H4 (cell line): ENCODE data around the gene NPTXR. TPM values are rescaled to one million over a fixed set of nuclear protein-coding genes. Genes with fewer than 3 reads are reported as not detected.

Source experiments
- DNase-seq: peaks from one replicate; pipeline ENCODE4 v3.0.0-alpha.2; 2015; ENCODE audit warnings: low spot score
- total RNA-seq: library from RNA; depleted of rRNA; stranded (reverse); fragments of >200 nt; shearing (Covaris generic); gene quantifications from 2 replicates; pipeline ENCODE4 v1.2.3, GENCODE V29; 2014

The NPTXR gene
- total RNA-seq, 1 experiment from 2014 or later = 3.1 TPM

DNA sequence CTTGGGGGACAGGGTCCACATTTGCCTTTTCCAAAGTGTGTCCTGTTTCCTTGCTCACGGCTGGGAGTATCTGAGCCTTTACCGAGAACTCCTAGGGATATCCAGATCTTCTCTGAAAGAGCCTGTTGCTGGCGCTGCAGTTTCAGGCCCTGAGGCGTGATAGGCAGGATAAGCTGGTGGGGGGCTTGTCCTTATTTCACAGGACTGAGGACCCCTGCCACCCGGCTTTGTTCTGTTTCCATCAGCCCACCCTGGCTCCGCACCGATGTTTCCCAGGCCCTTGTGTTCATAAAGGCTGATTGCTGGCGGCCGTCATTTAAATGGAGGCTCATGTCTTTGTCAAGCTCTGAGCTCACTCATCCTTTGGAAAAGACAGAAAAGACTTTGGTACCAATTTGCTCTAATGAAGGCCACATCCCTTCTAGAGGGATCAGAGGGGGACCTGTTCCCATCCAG lies 9.4 kb upstream of the NPTXR start:
- no peak for DNase-seq

DNA sequence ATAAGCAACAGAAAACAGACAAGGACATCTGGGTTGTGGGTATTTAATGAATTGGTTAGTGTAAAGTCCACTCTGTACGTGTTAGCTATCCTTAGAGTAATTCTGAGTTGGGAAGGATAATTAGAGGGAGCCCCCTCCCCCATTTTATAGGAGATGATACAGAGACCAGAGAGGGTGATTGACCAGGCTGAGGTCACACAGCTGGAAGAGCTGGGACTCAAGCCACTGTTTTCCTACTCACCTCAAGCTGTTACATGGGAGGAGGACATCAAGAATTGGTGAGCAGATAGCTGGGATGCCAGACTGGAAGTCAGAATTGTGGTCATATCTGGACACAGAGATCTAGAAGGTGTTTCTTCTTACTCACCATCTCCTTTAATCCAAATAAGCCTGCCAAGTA lies 8.7 kb upstream of the NPTXR start:
- no peak for DNase-seq

DNA sequence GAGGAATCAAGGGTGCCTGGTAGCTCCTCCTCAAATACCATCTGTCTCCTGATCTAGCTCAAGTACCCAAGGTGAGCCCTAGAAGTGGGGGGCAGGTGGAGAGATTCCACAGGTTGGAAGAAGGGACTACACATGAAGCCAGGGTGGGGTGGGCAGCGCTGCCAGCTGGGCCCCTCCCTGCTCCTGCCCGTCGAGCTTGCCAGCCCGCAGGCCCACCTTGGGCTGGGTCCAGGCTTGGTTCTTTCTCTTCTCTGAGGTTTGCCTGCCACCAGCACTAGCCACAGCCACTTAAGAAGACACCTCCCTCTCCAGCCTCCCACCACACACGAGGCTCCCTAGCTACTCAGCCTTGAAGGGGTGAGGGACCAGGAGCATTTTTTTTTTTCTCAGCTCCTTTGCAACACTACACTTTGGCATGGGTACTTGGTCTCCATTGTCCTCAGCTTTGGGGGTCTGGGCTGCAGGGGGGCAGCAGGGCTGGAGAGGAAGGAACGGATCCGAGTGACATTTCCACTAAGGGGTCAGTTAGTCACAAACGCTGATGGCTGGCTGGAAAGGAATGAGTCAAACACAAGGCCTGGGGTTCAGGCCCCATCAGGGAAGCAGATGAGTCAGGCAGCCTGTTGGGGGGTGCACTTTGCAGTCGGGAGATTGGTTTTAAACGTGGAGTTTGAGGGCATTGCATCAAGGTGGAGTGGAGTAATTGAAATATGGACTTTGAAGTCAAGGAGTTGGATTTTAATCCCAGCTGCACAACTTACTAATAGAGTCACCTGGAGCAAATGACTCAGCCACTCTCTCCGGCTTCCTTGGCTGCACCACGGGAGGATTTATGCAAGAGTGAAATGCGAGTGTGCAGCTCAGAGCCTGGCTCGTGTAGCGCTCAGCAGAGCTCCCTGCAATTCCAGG lies 7.4 kb upstream of the NPTXR start:
- peak; percentile 39 for DNase-seq

DNA sequence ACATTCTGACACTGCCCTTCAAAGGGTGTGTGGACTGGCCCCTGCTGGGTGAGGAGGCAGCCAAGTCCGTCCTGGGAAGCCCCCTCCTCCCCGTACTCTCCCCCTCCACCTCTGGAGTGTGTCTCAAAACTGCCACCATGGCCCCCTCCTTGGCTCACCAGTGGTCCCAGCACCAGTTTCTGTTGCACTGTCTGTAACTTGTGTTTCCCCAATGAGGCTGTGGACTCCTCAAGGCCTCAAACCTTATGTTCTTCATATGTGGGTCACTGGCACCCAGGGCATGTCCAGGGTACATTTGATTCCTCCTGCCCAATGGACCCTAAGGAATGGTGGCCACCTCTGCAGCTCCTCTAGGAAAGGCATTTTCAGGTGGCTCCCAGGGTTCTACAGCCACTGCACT lies 6.6 kb upstream of the NPTXR start:
- no peak for DNase-seq

DNA sequence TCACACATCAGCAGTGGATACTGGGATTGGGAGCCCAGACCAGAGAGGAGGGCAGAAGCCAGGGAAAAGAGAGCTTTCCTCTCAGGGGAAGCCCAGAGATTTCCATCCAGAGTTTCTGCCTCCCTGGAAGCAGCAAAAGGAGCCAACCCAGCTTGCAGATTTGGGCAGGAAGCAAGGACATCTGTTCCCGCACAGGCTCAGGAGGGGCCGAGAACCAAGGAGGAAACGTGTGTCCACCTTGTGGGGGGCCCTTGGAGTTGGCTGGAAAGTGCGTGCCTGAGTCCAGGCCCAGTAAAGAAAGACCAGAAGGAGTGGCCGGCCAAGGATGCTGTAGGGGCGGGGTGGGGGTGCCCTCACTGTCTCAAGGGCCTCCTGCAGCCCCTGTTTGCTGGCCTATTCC lies 6.0 kb upstream of the NPTXR start:
- no peak for DNase-seq

DNA sequence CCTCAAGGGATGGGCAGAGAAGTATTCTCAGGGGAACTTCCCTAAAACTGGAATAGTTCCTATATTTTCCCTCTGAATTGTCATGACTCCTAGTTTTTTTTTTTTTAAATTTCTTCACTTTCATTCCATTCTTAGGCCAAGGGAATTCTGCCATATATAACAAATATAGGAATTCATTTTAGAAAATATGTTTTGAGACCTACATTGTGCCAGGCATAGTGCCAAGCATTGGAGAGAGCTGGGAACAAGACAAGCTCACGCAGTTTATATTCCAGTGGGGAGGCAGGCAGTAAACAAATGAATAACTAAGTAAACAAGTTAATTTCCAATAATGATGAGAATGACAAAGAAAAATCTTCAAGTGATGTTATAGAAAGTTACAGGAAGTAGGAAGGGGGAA lies 2.6 kb upstream of the NPTXR start:
- no peak for DNase-seq

DNA sequence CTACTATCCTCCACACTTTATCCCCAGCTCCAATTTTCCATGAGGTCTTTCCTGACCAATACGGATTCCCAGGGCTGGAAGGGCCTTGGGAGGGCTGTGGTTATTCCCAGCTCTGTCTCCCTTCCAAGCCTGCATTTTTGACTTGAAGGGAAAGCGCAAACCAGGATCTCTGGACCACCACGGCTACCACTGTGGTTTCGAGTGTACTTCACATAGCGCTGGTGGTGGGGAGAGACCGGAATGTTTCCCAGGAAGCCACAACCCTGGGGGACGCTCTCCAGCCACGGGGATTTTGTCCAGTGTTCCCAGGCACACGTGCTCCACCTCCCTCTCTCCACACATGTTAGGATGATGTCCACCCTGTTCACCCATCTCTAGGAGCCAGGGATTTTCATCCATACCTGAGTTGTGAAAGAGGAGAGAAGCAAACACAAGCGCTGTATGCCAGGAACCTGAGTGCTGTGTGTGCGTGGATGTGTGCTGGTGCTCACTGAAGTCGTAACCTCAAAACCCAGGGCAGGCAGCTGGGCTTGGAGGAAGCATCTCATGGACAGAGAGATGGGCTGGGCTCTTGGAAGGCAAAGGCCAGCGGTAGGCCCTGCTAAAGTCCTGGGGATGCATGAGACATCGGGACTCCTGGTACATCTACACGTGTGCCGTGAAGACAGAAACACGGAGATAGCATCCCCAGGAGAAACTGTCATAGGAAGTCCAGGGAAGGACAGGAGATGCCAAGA lies 1.3 kb upstream of the NPTXR start:
- DNase-seq = no peak

DNA sequence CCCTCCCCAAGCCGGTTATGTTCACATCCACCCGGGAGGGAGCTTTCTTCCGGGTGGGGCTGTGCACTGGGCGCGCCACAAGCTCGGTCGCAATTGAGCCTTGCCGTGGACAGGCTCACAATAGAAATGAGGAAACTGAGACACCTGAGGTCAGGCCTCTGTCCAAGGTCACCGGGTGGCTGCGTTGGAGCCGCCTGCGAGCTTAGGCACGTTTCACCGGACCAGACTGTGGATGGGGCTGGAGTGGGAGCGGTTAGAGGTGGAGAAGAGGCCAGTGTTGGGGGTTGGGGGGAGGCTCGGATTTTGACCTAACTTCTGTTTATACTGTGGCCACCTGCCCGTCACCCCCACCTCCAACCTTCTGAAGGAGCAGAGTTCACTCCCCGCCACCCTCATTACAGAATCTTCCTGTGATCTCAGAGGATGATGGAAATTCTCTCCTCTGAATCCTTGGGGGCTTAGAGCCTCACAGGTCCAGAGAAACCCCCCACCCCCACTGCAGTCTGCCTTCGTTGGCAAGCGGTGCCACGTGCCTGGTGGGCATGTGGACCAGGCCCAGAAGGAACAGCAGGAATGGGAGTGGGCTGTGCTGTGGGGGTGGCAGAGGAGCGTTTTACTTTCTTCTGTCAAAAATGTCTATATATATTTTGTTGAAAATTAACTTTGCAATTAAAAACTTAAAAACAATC lies 631 bp upstream of the NPTXR start:
- no peak for DNase-seq

DNA sequence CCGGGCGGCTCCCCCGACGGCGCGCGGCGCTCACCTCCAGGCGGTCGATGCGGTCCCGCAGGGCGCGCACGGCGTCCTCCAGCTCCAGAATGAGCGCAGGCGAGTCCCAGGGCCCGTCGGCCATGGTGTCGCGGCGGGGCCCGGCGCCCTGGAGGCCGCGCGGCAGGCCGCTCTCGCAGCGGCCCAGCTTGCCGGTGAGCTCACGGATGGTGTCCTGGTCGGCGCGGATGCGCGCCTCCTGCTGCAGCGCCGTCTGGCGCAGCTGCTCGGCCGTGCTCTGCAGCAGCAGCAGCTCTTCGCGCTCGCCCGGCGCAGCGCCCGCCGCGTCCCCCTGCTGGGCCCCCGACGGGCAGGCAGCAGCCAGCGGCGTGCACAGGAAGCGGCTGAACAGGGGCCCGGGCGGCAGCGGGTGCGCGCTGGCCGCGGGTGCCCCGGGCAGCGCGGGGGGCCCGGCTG lies 599 bp downstream of the NPTXR start:
- peak; percentile 46 for DNase-seq

DNA sequence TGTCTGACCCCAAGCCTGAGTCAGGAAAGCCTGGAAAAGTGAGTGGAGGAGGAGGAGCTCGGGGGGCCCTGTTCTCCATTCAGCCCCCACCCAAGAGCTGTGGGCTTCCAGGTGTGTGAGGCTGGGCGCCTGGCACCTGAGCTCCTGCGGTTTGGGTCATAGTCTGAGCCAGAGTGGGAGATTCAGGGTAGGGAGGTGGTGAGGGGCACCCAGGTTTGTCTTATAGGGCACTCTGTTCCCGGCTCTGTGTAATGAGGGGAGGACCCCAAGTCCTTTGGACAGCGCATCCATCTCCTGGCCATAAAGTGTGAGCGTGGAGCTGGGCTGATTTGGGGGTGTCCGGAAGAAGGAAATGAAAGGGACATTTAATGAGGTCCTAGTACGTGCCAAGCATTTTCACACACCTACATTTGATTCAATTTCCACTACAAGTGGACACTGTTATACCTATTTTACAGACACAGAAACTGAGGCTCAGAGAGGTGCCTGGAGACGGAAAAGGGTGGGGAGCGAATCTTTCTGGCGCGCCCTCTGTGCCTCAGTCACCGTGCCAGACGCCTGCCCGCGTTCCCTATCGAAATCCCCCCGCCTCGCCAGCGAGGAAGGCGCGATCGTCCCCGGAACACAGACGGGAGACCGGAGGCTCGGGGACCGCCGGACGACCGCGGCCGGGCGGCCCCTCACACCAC lies 1.2 kb downstream of the NPTXR start:
- no peak for DNase-seq

DNA sequence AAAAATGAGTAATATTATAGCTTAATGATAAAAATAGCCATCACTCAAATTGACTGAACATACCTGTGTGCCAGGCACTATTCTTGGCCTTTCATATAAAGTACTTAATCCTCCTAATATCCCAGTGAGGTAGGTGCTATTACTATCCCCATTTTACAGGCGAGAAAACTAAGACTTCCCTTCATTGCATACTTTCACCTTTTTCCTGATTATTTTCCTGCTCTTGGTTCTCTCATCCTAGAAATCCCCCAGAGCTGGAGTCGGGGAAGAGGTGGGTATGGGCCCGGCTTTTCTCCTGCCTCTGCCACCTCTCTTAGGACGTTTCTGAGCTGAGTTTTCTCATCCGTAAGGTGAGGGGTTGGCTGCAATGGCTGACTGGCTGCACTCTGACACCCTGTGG lies 2.2 kb downstream of the NPTXR start:
- no peak for DNase-seq

DNA sequence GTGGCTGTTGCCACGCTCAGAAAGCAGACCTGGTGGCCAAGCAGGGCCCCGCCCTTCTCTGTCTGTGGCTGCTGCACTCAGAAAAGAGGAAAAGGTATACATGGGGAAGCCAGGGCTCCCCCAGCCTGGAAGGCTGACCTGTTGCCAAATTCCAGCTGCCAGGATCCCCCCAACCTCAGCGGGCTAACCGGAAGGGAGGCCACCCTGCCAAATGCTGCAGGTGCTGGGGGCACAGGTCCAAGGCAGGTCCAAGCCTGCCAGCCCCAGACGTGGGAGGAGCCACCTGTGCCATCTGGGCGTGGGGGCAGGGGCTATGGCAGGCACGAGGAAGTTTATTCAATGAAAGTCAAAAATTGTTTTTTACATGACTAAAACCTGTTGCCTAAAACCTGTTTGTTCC lies 2.6 kb downstream of the NPTXR start:
- no peak for DNase-seq

DNA sequence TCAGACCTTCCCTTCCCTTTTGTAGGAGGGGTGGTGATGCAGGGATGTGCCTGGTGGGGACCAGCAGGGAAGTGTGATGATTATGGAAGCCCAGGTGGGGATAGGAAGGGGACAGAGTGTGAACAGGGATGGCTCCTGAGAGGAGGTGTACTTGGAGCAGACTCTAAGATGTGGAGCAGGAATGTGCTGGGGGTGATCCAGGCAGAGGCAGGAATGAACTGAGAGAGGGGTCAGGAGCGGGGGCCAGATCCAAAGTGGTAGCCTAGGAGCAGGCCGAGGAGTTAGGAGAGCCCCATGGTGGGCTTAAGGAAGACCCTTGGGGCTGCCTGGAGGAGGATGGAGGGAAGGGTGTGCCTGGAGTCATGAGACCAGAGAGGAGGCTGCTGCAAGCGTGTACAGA lies 3.7 kb downstream of the NPTXR start:
- DNase-seq = no peak

DNA sequence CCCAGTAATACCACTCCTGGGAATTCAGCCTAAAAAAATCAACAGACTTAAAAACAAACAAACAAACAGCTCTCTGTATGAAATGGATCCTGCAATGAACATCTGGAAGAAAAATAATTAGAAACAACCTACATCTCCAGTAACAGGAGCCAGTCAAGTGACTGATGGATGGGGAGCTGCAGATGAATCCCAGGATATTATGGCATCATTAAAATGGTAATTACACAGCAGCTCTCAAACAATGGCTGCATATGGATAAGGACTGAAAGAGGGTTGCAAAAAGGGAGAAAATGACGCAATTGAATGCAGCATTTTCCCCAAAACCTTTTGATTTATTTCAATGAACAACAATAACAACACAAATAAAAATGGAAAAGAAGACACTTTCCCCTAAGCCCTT lies 4.1 kb downstream of the NPTXR start:
- no peak for DNase-seq

DNA sequence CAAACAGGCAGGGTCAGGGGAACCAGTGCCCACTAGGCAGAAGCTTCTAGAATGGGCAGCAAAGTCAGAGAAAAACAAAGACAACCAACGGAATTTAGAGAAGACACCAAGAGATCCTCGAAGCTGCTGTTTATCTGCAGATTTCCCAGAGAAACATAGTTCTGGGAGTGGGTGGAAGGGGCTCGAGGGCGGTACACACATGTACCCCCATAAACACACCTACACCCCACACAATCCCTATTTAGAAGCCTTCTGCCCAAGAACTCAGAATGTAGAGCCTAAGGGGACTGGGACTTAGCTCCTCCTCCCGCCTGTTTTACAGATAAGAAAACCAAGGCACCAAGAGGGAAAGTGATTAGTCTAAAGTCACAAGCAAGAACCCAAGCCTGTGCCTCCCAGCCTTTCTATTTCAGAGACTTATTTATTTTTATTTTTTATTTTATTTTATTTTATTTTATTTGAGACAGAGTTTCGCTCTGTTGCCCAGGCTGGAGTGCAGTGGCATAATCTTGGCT lies 6.4 kb downstream of the NPTXR start:
- no peak for DNase-seq

DNA sequence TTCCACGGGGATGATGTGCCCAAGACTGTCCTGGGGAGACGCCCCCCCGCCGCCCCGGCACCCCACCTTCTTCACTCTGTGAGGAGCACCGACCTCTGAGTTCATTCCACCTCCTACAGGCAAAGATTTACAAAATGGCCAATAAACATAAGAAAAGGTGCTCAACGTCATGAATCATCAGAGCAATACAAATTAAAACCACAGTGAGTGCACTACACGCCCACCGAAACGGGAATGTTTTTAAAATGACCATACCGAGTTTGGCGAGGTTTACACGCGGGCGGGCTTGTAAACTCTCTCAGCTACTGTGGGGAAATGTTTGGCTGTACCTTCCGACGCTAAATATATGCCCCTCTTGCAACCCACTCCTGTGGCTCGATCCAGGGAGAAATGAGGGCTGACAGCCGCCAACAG lies 7.9 kb downstream of the NPTXR start:
- peak; percentile 70 for DNase-seq

DNA sequence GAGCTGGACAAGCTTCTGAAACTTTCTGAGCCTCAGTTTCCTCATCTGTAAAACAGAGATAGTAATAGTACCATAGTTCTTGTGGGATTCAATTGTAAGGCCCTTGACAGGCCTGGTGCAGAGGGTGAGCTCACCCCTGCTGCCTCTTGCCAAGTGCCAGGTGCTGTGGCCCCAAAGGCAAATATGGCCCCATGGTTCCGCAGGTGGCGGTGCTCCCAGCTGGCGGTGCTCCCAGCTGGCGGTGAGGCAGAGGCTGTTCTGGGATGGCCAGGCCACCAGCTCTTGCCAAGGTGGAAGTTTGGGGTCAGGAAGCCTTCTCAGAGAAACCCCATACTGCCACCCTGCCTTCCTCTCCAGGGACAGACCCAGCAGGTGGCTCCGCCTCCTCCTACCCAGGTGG lies 8.8 kb downstream of the NPTXR start:
- DNase-seq = no peak

DNA sequence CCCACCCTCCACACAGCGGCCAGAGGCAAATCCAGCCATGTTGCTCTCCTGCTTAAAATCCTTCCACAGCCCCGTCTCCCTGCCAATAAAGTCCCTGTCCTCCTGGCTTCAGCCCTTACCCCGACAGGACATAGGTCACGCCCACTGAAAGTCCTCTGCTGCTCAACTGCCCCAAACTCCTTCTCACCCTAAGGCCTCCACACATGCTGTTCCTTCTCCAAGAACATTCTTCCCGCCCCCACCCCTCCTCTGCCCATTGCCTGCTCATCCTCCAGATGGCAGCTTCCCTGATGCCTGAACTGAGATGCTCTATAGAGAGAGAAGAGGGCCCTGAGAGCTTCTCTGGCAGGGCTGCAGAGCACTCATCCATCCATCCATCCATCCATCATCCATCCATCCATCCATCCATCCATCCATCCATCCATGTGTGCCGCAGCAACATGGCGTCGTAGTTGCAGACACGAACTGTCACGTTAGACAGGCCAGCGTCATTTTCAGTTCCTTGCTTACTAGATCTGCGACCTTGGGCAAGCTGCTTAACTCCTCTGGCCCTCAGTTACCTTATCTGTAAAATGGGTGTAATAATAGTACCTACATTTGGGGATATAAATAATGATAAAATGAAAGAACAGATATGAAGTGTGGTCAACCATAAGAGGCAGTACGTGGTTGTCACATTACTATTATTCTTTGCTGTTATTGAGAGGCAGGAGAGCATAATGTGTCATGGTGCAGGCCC lies 9.4 kb downstream of the NPTXR start:
- DNase-seq = no peak

DNA sequence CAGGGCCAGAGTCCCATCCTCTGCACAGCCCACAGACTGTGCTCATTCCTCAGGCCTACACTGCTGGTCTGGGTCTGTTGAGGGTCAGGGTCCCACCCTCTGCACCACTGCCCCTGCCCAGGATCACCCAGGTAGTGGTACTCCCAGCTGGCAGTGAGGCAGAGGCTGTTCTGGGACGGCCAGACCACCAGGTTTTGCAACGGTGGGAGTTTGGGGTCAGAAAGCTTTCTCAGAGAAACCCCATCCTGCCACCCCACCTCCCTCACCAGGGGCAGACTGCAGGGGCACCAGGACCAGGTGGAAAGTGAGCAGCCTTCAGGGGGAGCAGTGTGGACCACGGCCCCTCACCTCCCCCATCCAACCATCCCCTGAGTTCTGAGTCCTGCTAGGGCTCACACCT lies 10.8 kb downstream of the NPTXR start:
- no peak for DNase-seq

DNA sequence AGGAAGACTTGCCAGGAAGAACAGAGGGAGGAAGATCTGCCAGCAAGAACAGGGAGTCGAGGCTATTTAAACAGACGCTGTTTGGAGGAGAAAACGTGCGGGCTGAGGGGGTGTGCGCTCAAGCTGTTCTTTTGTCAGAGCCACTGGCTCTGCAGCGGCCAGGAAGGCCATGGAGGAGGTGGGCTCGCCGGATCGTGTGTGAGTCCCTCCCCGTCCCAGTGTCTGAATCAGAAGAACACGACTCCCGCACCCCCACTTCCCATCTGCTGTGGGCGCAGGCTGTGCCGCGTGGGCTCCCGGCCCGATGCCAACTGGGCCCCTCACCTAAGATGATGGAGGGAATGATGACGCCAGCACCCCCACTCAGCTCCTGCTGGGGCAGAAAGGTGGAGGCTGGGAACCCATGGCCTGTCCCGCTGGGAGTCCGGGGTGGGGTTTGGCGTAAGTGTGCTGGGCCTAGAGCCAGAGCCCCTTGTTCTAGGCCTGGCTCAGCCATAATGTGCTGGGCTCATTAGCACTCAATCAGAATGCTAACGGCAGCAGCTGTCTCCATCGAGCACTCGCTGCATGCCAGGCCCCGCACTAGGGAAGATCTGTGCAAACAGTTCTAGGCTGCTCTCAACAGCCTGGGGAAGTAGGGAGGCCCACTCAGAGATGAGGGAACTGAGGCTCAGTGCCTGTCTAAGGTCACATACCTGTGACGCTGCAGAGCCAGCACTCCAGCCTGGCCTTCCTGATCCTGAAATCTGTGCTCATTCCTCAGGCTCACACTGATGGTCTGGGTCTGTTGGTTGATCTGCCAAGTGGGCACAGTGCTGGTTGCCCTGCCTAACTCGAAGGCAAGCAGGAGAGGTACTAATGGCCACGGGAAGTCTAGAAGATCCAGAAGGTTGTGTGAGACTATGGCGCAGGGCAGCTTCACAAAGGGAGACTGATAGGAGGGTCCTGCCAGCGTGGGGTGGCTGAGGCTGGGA lies 11.5 kb downstream of the NPTXR start:
- no peak for DNase-seq
